Ascending aorta (tissue), 2 donors: ENCODE data around the gene ABTB2. TPM values are rescaled to one million over a fixed set of nuclear protein-coding genes. Genes with fewer than 3 reads are reported as not detected.

ENCODE experiments used
- DNase-seq, 2 donors: peaks; one replicate each; pipeline ENCODE4 v3.0.0-alpha.2; 2019; ENCODE audit warnings: low spot score in 2 of 2
- H3K27ac ChIP-seq, 2 donors: fragments of 200-600 bp; sonication (generic); one replicate each; pipeline ENCODE4 v1.5.1; 2016 to 2017; ENCODE audit warnings: mild to moderate bottlenecking in 1 of 2
- H3K27me3 ChIP-seq: fragments of 200-600 bp; sonication (generic); one replicate; pipeline ENCODE4 v1.5.1; 2017
- H3K36me3 ChIP-seq, 2 donors: fragments of 200-600 bp; sonication (generic); one replicate each; pipeline ENCODE4 v1.5.1; 2016
- H3K4me1 ChIP-seq, 2 donors: fragments of 200-600 bp; sonication (generic); one replicate each; pipeline ENCODE4 v1.5.1; 2016 to 2017; ENCODE audit warnings: mild to moderate bottlenecking in 1 of 2
- H3K4me3 ChIP-seq, 2 donors: fragments of 200-600 bp; sonication (generic); one replicate each; pipeline ENCODE4 v1.5.1; 2016 to 2017; ENCODE audit warnings: mild to moderate bottlenecking in 1 of 2
- H3K9me3 ChIP-seq, 2 donors: fragments of 200-600 bp; sonication (generic); one replicate each; pipeline ENCODE4 v1.5.1; 2016
- CTCF ChIP-seq, 3 experiments: fragments of 200-600 bp in 2 of 3; fragments of 450-650 bp in 1 of 3; sonication (generic) in 2 of 3; IDR thresholded peaks; one replicate each; pipeline ENCODE4 v1.5.1; 2016 to 2019; ENCODE audit warnings: antibody characterized with exemption in 3 of 3, mild to moderate bottlenecking in 1 of 3, moderate library complexity in 1 of 3
- intact Hi-C: fragments of 100-400 bp; cut with DNase I; formaldehyde crosslinking; loops from one replicate; pipeline ENCODE4 v1.15.1; 2023
- total RNA-seq: library from RNA; depleted of rRNA; stranded (reverse); fragments of >200 nt; gene quantifications from one replicate; pipeline ENCODE4 v1.1.0, GENCODE V29; 2016

Gene ABTB2
- total RNA-seq, 1 donor from 2014 or later = 7.9 TPM

DNA sequence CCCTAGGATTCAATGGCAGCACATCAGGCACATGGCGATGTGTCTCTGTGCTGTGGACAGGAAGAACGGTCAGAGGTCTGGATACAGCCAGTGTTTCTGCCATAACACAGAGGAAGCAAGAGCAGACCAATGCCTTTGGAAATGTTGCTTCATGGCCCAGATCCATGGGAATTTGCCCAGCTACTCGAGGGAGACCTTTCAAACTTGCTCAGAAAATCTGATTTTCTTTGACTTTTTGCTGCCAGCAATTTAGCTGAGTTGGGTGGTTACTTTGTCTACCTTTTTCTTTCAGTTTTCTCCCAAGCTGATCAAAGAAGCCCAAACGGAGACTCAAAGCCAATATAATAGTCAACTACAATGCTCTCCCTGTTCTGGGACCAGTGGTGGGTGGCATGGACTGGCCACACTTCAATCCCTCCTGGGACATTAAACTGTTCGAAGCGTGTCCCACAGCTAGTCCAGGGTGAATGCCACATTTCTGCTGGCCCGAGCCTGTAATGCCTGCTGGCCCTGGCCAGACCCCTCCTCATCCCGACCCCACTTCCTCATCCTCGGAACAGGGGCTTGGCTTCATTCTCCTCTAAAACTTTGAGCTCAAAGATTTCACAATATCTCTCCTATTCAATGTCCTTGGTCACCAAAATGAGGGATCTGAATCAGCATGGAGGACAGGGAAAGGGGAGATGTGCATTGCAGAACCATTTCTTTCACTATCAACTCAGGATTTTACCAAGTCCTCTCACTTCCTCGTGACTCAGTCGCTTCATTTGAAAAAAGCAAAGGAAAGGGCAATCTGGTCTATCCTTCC, 93.3 kb downstream of the ABTB2 start:
- no peak overlapping the region for H3K4me3 ChIP-seq
- TF ChIP-seq CTCF (IDR thresholded peaks at IDR 0.05) = no peak
- peak overlapping the region; percentile 42 to 61 for H3K27ac ChIP-seq
- no peak for DNase-seq
- no peaks in the 10 kb centered on the region for H3K9me3 ChIP-seq
- intact Hi-C loops = loop anchor here (5.0 to 10.0 kb wide), 4 partner anchors 42 to 1100 kb away; partner anchors contain the start of gene CAT
- peaks cover 3 to 37% of the 10 kb centered on the region in 2 donors for H3K4me1 ChIP-seq
- no peaks in the 10 kb centered on the region for H3K27me3 ChIP-seq
- H3K36me3 ChIP-seq = no peaks in the 10 kb centered on the region

GRCh38 chr11:34263441-34264091, 94.2 kb downstream of the ABTB2 start:
- Histone ChIP-seq H3K36me3 (no peaks in the 10 kb centered on the region), H3K27ac (peak overlapping the region; percentile 42 to 61), H3K4me1 (peaks cover 3 to 37% of the 10 kb centered on the region in 2 donors), H3K27me3 (no peaks in the 10 kb centered on the region), H3K4me3 (no peak overlapping the region), H3K9me3 (no peaks in the 10 kb centered on the region)
- DNase-seq = peak in 1 of 2 donors; percentile 81
- TF ChIP-seq CTCF (IDR thresholded peaks at IDR 0.05) = no peak
- intact Hi-C loops = loop anchor here (5.0 to 10.0 kb wide), 3 partner anchors 41 to 1101 kb away; partner anchors contain the start of gene CAT

DNA sequence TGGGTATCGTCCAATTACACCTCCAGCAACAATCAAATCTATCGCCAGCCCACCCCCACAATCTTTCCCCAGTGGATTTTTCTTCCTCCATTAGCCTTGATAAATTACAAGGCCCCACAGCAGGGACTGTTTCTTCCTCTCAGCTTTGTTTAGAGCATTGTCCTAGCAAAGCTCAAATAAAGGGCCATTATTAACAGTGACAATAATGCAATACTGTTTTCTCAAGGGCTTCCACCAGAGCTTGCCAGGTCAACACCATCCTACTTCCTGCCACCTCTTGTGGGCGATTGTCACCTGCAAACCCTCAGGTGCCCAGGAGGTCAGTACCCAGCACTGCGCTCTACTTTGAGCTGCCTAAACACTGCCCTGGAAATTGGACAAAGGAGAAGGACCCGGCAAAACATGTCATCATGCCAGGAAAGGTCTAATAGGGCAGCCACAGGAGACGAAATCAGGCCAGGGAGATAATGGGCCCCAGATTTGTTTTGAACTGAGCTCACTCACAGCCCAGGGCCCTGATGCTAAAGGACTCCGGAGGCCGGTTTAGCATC, 95.2 kb downstream of the ABTB2 start:
- Histone ChIP-seq H3K4me1 (peaks cover 3 to 31% of the 10 kb centered on the region in 2 donors), H3K36me3 (no peaks in the 10 kb centered on the region), H3K27ac (no peak overlapping the region), H3K27me3 (no peaks in the 10 kb centered on the region), H3K4me3 (no peak overlapping the region), H3K9me3 (no peaks in the 10 kb centered on the region)
- no peak for TF ChIP-seq CTCF (IDR thresholded peaks at IDR 0.05)
- intact Hi-C loops = loop anchor here (5.0 to 10.0 kb wide), 3 partner anchors 40 to 1102 kb away; partner anchors contain the start of gene CAT
- no peak for DNase-seq

GRCh38 chr11:34261820-34262219, 96.0 kb downstream of the ABTB2 start:
- no peak overlapping the region for H3K4me3 ChIP-seq
- no peaks in the 10 kb centered on the region for H3K27me3 ChIP-seq
- no peak for DNase-seq
- TF ChIP-seq CTCF (IDR thresholded peaks at IDR 0.05) = no peak
- intact Hi-C loops = loop anchor here (5.0 to 10.0 kb wide), 3 partner anchors 40 to 1103 kb away; partner anchors contain the start of gene CAT
- H3K4me1 ChIP-seq = peaks cover 3 to 25% of the 10 kb centered on the region in 2 donors
- H3K9me3 ChIP-seq = no peaks in the 10 kb centered on the region
- H3K27ac ChIP-seq = no peak overlapping the region
- no peaks in the 10 kb centered on the region for H3K36me3 ChIP-seq

DNA sequence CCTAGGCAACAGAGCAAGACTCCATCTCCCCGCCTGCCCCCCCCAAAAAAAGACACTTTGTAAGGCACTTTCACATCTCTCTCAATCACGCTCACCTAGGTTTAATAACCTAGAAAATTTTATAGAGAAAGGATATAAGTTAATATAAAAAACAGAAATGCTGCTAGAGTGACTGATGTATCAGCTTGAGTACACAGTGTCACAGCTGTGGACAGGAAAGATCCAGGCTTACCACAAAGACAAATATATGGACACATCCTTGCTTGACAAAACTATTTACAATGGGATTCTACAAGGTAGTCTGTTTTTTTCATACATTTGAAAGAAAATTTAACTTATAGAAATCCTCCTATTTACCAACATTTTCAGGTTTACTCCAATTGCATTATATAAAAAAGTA, 96.7 kb downstream of the ABTB2 start:
- no peaks in the 10 kb centered on the region for H3K9me3 ChIP-seq
- H3K36me3 ChIP-seq = no peaks in the 10 kb centered on the region
- intact Hi-C loops = loop anchor here (5.0 to 10.0 kb wide), 3 partner anchors 39 to 1104 kb away; partner anchors contain the start of gene CAT
- DNase-seq = no peak
- H3K4me1 ChIP-seq = peaks cover 2 to 24% of the 10 kb centered on the region in 2 donors
- H3K27me3 ChIP-seq = no peaks in the 10 kb centered on the region
- no peak for TF ChIP-seq CTCF (IDR thresholded peaks at IDR 0.05)
- H3K27ac ChIP-seq = no peak overlapping the region
- H3K4me3 ChIP-seq = no peak overlapping the region
